GM21367 (cell line): ENCODE data around the gene SMPD2.
"Not testable (repeated sequence)": the region's sequence is repeated elsewhere in the genome, so short reads cannot be mapped to it uniquely, and the experiment has no call there.

ENCODE experiments used
- ATAC-seq: cut with Tn5 transposase; IDR thresholded peaks from one replicate; pipeline ENCODE4 v1.9.1; 2021; ENCODE audit not compliant: unreplicated experiment

Gene SMPD2

DNA sequence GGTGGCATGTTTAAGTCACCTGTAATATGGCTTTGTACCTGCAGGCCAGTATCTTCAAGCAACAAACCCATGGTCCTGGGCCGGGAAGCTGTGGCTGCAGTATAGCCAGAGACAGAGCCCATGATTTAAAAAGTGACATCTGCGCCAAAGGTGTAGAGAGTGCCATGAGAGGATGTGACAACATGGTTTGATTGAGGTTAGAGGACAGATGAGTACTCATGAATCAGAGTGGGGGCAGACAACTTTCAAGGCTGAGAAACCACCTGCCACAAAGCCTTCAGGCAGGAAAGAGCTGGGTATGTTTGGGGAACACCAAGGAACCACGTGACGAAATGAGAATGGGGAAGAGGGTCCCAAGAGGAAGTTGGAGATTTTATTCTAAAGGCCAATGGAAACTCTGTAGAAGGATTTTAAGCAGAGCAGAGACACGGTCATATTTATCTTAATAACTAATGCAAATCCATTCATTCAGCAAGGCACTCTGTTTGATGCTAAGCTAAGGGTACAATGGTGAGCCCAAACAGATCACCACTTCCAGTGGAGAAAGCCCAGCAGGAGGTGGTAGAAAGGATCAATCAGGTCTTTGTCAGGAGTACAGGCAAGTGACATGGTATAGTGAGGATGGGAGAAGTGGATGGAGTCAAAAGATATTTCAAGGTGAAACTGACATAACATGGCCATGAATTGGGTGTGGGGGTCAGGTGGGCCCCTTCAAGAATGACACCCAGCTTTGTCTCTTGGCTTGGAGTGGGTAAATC is 18.4 kb downstream of the SMPD2 start:
- no peak for ATAC-seq

DNA sequence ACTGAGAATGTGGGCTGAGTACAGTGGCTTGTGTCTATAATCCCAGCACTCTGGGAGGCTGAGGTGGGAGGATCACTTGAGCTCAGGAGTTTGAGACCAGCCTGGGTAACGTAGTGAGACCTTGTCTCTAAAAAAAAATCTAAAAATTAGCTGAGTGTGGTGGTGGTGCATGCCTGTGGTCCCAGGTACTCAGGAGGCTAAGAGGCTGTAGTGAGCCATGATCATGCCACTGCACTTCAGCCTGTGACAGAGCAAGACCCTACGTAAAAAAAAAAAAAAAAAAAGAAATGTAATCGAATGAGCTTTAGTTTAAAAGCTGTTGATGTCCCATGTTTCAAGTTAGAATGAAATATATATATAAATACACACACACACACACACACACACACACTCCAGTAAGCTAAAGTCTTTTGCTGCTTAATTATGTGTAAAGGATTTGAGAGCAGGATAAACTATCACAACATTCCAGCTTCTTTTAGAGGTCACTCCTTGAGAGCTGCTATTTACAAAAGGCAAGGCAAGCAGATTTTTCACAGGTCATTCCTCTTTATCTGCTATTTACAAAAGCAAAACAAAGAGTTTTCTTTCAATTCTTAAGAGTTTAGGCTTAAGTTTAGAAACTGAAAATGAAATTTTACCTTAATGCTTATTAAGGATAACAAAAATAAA is 19.8 kb downstream of the SMPD2 start:
- no peak for ATAC-seq

DNA sequence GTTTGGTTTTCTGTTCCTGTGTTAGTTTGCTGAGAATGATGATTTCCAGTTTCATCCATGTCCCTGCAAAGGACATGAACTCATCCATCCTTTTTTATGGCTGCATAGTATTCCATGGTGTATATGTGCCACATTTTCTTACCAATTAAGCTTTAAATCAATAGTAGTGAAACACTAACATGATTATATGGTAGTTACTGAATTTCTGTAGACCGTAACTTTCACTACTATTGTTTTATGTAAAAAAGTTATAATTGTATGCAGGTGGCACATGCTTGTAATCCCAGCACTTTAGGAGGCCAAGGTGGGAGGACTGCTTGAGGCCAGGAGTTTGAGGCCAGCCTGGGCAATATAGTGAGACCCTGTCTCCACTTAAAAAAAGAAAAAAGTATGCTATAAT is 20.7 kb downstream of the SMPD2 start:
- not testable (repeated sequence) for ATAC-seq

DNA sequence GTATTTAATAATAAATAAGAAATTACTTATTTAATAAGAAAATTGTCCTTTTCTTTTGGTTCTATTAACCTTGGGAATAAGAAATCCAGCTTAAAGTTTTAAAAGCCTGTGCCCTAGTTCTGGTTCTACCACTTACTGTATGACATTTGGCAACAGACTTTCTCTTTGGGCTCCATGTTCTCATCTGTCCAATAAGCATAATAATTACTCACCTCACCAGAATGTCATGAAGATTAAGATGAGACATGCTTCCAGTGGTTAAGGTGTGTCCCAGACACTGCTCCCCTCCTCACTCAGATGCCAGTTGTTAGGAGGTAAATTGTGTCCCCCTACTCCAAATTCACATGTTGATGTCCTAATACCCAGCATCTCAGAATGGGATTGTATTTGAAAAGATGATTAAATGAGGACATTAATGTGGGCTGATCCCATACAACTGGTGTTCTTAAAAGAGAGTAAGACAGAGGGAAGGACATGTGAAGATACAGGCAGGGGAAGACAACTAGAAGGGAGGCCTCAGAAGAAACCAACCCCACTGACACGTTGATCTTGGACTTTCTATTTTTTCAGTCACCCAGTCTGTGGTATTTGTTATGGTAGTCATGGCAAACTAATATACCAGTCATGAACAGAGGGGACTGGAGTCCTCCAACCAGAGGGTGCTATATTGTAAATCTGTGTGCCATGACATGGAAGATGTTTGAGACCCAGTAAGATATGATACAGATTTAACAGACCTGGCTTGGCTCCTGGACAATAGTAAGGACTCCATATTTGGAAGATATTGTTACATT is 21.4 kb downstream of the SMPD2 start:
- no peak for ATAC-seq

DNA sequence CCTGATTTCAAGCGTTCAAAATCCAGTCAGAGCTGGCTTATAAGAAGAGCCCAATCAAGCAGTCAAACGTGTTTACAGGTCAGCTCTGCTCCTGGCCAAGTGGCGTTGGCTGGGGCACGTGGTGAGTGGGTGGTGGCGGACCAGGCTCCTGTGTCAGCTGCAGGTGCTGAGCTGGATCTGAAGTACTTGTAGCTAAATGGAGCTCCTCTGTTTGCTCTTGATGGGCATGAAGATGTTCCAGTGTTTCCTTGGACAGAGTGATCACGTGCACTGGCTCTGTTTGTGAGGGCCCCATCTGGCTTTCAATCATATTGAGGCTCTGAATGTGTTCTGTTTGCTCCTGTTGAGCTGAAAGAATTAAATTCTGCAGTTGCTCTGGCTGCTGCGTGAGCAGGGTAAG is 25.2 kb downstream of the SMPD2 start:
- ATAC-seq = no peak

DNA sequence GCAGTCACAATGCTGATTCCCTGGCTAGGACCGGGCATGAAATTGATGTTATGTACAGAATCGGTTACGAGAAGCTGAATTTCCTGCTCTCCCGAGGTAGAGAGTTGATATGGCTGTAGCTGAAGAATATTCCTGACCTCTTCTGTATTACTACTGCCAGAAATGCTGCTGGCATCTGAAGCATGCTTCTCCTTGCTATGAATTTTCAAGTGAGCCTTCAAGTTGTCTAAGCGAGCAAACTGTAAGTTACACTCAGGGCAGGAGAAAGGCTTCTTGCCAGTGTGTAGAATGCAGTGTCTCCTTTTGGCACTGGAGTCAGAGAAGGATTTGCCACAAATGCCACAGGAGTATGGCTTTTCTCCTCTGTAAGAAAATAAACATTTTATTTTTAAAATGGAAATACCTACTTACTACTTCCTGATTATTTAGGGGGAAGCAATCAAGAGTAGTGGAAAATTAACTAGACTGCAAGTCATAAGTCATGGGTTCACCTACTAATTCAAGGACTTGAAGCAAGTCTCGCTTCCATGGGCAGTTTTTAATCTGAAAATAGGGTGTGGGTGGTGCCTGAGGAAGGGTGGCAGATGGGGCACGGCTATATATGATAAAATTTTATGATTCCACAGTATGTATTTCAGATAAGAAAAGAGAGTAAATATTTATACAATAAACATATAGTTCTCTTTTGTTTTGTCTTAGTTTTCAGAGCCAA is 25.8 kb downstream of the SMPD2 start:
- no peak for ATAC-seq

DNA sequence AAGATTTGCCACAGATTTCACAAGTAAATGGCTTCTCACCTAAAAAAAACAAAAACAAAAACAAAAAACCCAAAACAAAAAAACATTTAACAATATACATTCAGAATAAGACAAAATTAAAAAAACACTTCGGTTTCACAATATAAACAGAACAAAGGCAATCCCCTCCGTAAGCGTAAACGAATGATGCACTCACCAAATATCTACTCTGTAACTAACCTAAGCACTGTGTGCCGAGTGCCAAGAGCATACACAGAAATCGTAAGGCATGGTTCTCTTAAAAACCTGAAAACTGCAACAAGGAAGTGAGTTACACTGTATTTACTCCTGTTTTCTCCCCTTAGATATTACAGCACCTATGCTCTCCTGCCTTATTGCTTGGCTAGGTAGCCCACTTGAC is 27.2 kb downstream of the SMPD2 start:
- ATAC-seq = no peak

DNA sequence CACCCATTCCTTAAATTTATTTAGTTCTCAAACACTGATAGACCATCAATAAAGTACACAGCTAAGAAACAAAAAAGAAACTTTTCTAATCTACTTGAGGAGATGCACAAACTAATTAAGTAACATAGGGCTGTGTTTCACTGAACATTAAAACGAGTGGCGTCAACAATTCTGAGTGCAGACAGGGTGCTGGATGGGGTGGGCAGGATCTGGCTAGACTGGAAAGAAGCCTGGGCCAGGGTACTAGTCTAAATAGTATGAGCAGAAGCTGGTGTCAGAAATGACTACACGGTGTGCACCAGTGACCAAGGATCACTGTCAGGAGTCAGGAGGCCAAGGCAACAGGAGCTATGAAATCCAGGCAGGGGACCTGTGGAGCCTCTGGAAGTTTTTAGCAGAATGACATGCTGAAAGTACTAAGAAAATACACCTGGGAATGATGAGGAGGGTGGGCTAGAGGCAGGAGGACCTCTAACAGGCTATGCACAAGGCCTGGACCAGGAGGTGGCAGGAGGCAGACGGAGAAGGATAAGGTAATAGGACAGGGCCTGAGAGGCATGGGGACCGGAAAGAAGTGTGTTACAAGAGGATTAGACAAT is 29.2 kb downstream of the SMPD2 start:
- no peak for ATAC-seq

DNA sequence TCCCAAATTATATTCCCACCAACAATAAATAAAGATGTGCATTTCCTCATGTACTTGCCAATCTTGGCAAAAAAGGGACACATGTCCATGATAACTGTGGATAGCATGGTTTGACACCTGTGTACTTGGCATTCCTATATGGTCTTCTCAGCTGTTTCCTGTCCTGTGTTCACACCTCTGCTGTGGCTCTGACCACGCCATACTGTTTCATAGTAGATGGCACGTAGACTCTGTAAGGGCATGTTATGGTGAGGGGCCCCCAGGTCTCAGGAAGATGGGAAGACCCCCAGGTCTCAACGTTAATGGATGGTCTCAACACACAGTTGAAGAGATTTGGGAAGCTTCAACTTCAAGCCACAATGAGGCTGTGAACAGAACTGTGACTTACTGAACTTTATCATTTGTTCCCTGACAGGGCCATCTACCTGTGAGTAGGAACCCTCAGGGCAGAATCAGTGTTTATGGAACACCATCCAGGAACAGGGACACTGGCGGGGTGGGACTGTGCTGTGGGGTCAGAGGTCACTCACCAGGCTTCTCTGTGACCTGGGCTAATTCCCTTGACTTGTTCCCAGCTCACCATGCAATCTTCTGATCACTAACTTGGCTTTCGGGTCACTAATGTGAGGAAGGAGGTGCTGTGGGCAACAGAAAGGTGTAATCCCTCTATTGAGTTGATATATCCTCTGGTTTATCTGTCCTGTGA is 30.7 kb downstream of the SMPD2 start:
- no peak for ATAC-seq

DNA sequence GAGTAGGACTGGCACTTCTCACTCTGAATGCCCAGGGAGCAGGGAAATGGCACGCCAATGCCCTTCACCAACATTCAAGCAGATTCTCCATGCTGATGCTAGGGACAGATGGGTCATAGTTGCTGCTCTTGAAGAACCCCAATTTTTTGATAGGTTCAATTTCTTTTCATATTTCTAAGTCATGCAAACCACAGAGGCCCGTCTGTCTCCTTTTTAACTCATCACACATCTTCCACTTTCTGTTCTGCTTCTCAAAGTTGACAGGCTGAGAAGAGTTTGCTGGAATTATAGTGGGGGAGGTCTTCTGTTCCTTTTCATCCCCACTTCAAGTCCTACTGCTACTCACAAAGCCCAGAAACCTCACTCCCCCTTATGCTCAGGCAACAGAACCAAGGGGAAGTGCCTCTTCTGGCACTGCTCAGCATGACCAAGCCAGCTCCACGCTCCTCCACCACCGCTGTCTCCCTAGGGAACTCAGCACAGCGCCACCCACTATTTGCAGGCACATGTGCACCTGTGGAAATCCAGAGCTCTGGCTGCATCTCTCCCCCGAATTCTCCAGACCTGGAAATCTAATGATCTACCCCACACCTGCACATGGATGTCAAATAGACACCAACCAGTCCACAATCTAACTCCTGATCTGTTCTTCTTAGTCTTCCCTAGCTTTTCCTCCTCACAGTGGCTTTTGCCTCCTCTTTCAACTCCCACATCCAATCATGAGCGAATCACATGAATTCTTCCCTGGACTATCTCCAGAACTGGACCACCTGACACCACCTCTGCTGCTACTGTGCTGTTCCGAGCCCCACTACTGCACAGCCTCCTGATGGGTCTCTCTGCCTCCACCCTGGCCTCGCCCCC is 31.8 kb downstream of the SMPD2 start:
- peak; percentile 63 for ATAC-seq

DNA sequence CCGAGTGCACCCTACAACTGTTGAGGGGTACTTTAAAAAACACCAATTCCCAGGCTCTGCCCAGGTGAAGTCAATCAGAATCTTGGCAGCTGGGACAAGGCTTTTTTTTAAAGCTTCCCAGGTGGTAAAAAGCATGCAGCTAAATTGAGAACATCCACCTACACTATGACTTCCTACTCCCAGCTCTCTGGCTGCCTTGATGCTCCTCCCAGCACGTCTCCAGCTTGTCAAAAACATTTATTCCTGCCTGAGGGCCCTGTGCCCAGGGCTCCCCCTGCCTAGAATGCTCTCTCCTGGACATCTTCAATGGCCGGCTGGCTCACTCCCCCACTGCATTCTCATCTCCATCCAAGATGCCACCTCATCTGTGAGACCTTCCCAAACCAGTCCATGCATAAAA is 32.6 kb downstream of the SMPD2 start:
- no peak for ATAC-seq

DNA sequence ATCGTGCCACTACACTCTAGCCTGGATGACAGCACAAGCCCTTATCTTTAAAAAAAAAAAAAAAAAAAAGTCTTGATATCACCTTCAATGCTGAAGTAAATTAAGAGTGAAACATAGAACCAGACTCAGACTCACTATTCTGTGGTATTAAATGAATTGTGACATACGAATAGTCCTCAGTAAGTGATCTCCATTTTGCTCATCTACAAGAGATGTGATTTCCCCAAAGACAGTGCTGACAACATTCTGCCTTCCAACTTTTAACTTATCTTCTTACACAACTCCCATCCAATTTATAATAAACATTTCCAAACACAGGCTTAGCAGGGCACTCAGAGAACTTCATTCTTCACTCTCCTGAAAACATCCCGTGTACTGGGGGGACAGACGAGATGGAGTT is 34.5 kb downstream of the SMPD2 start:
- no peak for ATAC-seq

DNA sequence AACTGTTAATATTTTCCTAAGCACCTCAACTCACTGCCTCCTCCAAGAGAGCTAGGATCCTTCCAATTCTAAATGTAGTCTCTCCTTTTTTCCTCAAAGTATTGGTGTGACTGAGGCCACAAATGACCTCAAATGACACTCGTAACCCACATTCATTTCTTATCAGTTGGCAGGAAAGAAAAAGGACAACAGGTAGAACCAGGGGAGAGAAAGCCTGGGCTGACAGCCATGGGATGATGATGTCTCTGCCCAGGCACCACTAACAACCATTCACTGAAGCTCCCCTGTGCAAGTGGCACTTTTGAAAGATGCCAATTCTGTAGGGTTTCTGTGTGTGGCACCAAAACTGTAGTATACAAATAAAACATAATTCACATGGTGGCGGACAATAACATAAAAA is 35.1 kb downstream of the SMPD2 start:
- ATAC-seq = no peak

DNA sequence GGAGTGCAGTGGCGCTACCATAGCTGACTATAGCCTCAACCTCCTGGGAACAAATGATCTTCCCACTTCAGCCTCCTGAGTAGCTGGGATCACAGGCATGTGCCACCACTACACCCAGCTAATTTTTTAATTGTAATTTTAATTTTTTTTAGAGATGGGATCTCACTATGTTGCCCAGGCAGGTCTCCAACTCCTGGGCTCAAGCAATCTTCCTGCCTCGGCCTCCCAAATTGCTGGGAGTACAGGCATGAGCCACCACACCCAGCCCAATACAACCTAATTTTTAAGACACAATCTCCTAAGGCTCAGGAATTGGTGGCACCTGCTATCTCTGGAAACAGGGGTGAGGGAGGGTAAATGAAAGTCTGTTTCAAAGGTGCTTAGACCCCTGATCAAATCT is 36.7 kb downstream of the SMPD2 start:
- ATAC-seq = no peak

DNA sequence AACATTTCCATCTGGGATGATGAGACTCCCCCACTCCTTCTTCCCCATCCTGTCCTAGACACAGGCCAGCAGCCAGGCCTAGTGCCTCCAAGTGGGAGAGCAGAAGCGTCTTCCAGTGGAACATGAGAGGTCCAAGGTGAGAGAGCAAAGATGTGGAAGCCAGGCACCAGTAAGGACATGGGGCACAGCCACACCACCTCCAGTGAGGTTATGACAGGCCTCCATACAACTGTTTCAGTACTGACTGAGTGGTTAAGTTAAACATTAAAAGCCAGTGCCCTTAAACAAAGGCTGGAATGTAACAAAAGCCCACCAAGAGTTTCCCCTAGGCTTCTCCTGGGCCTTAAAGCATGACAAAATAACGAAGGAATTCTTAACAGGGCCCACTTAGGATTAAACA is 37.2 kb downstream of the SMPD2 start:
- ATAC-seq = no peak

DNA sequence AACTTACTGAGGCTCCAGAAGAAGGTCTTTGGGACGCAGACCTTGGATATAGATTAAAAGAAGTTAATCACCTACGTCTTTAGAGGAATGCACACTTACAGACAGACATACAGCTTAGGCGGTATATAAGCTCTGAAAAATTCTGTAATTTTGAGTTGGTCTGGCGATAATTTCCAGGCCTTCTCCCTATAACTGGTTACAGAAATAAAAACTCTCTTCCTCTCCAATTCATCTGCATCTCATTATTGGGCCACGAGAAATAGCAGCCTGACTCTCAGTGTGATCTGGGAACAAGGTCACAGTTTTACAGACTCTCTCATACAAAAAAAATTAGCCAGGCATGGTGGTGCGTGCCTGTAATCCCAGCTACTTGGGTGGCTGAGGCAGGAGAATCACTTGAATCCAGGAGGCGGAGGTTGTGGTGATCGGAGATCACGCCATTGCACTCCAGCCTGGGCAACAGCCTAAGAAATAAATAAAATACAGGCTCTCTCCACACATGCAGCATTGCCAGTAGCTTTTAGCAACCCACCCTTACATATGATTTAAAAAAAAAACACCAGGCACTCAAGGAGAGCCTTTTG is 37.8 kb downstream of the SMPD2 start:
- no peak for ATAC-seq

DNA sequence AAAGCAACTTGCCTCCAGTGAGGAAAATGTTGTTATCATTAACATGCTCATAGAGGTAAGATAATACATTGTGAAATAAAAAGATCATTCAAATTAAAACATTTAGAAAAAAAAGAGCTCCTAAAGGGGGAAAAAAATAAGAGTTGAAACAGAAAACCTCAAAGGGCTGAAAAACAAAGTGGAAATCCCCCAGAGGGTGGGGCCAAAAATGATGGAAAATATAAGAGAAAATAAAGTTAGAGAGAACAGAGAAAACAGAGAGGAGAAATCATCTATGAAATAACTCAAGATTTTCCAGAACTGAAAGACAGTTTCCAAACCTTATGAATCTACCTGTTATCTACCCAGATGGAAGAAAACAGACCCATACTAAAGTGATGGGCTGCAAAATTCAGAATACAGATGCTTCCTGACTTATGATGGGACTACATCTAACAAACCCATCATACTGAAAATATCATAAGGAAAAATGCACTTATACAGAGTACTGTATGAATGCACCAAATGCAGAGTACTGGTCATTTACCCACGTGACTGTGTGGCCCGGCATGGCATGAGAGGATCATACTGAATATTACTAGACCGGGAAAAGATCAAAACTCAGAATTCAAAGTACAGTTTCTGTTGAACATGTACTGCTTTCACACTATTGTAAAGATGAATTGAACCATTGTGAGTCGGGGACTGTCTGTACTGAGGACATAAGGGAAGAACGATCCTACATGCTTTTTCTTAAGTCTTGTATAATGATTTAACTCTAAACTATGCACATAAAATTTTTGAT is 38.5 kb downstream of the SMPD2 start:
- no peak for ATAC-seq

DNA sequence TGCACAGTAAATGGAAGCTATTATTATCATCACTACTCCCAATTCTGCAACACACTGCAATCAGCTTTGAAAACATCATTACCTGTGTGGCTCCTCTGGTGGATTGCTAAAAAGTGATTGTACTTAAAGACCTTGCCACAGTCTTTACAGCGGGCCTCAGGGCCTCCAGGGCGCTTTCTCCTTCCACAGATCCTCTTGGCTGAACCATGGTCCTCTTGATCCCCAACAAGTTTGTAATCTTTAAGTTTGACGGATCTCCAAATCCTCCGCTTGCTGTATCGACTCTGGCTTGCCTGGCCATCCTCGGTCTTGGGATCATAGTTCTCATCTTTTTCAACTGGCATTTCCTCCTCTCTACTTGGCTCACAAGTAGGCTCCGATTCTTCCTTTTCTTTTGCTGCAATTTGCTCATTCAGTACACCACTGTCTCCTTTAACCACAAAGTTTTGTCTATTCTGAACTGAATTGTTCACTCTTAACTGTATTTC is 40.5 kb downstream of the SMPD2 start:
- no peak for ATAC-seq
